ENCODE results near the gene GPR68. TPM values are rescaled to one million over a fixed set of nuclear protein-coding genes. Genes with fewer than 3 reads are reported as not detected.
A peak's percentile ranks its signal among the peaks of the same experiment; 100 is the strongest.

GPR68 gene
- polyA plus RNA-seq, 1 donor (not counting 4 experiments of a cell fraction or from before 2014, with no cell fraction given), result 1.2 TPM

- Histone ChIP-seq H3K9ac (ENCODE audit: control insufficient read depth, extremely low read depth, insufficient read depth, low read length) (no peak overlapping the region), H3K27me3 (ENCODE audit: control insufficient read depth, extremely low read depth, insufficient read depth, low read length) (no peaks in the 10 kb centered on the region), H3K4me2 (ENCODE audit: control insufficient read depth, extremely low read depth, insufficient read depth, low read depth, low read length) (no peak overlapping the region), H3K36me3 (ENCODE audit: control insufficient read depth in 2 of 2, extremely low read depth in 1 of 2, insufficient read depth in 2 of 2, low read length in 2 of 2) (no peaks in the 10 kb centered on the region), H3K4me3 (ENCODE audit: control insufficient read depth in 2 of 3, extremely low read depth in 1 of 3, insufficient read depth in 2 of 3, low read depth in 1 of 3, low read length in 3 of 3) (no peak overlapping the region), H2AFZ (ENCODE audit: control insufficient read depth, low read length) (no peak overlapping the region), H4K20me1 (ENCODE audit: control insufficient read depth, extremely low read depth, insufficient read depth, low read length) (no peaks in the 10 kb centered on the region), H3K9me1 (ENCODE audit: control insufficient read depth, extremely low read depth, insufficient read depth, low read length) (no peaks in the 10 kb centered on the region), H3K27ac (ENCODE audit: control insufficient read depth, insufficient read depth, low read length) (no peak overlapping the region), H3K79me2 (ENCODE audit: control insufficient read depth, insufficient read depth, low read length) (no peaks in the 10 kb centered on the region), H3K9me3 (ENCODE audit: control insufficient read depth, low read depth, low read length) (no peaks in the 10 kb centered on the region), H3K4me1 (ENCODE audit: control insufficient read depth, extremely low read depth, insufficient read depth, low read length) (peaks cover 23% of the 10 kb centered on the region)
- DNase-seq (ENCODE audit: low read depth, low spot score) (peak; percentile 52), FAIRE-seq (peak; percentile 93)
- TF ChIP-seq EZH2 (IDR thresholded peaks at IDR 0.05; ENCODE audit: low read length) (no peak), CTCF (optimal IDR thresholded peaks at IDR 0.05 in 1 of 3, IDR thresholded peaks at IDR 0.05 in 1 of 3, conservative IDR thresholded peaks at IDR 0.05 in 1 of 3; ENCODE audit: extremely low read depth in 1 of 3, insufficient read depth in 2 of 3, low read length in 3 of 3) (peak; percentile 68 to 88 (median 87))
- dilution Hi-C loops (cut with MboI; ENCODE audit: extremely low pct_ligation_motif_present, low sequenced_read_pairs), result loop anchor here (25.0 kb wide), 2 partner anchors 124 to 374 kb away; no protein-coding TSS in a partner anchor
Observed at GRCh38 chr14:91286530-91286937, 42.0 kb upstream of the GPR68 start.

GRCh38 chr14:91284791-91285548 lies 40.5 kb upstream of the GPR68 start:
- Histone ChIP-seq H4K20me1 (ENCODE audit: control insufficient read depth, extremely low read depth, insufficient read depth, low read length) (no peaks in the 10 kb centered on the region), H3K4me3 (ENCODE audit: control insufficient read depth in 2 of 3, extremely low read depth in 1 of 3, insufficient read depth in 2 of 3, low read depth in 1 of 3, low read length in 3 of 3) (no peak overlapping the region), H3K27me3 (ENCODE audit: control insufficient read depth, extremely low read depth, insufficient read depth, low read length) (no peaks in the 10 kb centered on the region), H3K9me3 (ENCODE audit: control insufficient read depth, low read depth, low read length) (no peaks in the 10 kb centered on the region), H3K27ac (ENCODE audit: control insufficient read depth, insufficient read depth, low read length) (no peak overlapping the region), H3K36me3 (ENCODE audit: control insufficient read depth in 2 of 2, extremely low read depth in 1 of 2, insufficient read depth in 2 of 2, low read length in 2 of 2) (no peaks in the 10 kb centered on the region), H3K4me1 (ENCODE audit: control insufficient read depth, extremely low read depth, insufficient read depth, low read length) (peaks cover 30% of the 10 kb centered on the region), H3K4me2 (ENCODE audit: control insufficient read depth, extremely low read depth, insufficient read depth, low read depth, low read length) (no peak overlapping the region), H3K9me1 (ENCODE audit: control insufficient read depth, extremely low read depth, insufficient read depth, low read length) (no peaks in the 10 kb centered on the region), H2AFZ (ENCODE audit: control insufficient read depth, low read length) (no peak overlapping the region), H3K79me2 (ENCODE audit: control insufficient read depth, insufficient read depth, low read length) (no peaks in the 10 kb centered on the region), H3K9ac (ENCODE audit: control insufficient read depth, extremely low read depth, insufficient read depth, low read length) (no peak overlapping the region)
- TF ChIP-seq CTCF (optimal IDR thresholded peaks at IDR 0.05 in 1 of 3, IDR thresholded peaks at IDR 0.05 in 1 of 3, conservative IDR thresholded peaks at IDR 0.05 in 1 of 3; ENCODE audit: extremely low read depth in 1 of 3, insufficient read depth in 2 of 3, low read length in 3 of 3) (no peak), EZH2 (IDR thresholded peaks at IDR 0.05; ENCODE audit: low read length) (no peak)
- DNase-seq (ENCODE audit: low read depth, low spot score) (no peak), FAIRE-seq (peak; percentile 53)
- dilution Hi-C loops (cut with MboI; ENCODE audit: extremely low pct_ligation_motif_present, low sequenced_read_pairs), result loop anchor here (25.0 kb wide), 2 partner anchors 123 to 373 kb away; no protein-coding TSS in a partner anchor

All from keratinocyte (primary cell).